SIG-M5 (cell line): ENCODE data around the gene TRAPPC6A.

Experiments used
- DNase-seq: peaks from one replicate; lab custom pipeline; 2025; lab: John Stamatoyannopoulos, UW

TRAPPC6A gene

GRCh38 chr19:45163156-45163555 lies 14.9 kb downstream of the TRAPPC6A start:
- DNase-seq: no peak

DNA sequence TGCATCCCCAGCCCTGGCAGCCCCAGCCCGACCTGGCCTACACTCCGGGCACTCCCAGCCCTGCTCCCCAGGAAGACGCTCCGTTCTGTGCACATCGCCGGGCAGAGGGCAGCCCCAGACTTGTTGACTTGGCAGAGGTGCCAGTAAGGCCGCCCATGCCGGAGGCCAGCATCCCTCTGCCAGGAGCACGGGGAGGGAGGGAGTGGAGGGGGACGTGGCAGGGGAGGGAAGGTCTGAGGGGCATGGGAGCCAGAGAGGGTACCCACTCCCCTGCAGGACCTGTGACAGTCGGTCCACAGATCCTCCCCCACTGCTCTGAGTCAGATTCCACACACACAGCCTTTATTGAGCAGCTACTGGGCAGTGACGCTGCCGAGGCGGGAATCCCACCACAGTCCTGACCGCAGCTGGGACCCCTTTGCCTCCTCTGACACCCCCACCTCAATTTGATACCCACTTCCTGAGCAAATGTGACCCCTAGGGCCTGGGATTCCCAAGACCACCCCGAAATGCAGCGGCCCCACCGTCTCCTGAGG lies 15.4 kb downstream of the TRAPPC6A start:
- no peak for DNase-seq

DNA sequence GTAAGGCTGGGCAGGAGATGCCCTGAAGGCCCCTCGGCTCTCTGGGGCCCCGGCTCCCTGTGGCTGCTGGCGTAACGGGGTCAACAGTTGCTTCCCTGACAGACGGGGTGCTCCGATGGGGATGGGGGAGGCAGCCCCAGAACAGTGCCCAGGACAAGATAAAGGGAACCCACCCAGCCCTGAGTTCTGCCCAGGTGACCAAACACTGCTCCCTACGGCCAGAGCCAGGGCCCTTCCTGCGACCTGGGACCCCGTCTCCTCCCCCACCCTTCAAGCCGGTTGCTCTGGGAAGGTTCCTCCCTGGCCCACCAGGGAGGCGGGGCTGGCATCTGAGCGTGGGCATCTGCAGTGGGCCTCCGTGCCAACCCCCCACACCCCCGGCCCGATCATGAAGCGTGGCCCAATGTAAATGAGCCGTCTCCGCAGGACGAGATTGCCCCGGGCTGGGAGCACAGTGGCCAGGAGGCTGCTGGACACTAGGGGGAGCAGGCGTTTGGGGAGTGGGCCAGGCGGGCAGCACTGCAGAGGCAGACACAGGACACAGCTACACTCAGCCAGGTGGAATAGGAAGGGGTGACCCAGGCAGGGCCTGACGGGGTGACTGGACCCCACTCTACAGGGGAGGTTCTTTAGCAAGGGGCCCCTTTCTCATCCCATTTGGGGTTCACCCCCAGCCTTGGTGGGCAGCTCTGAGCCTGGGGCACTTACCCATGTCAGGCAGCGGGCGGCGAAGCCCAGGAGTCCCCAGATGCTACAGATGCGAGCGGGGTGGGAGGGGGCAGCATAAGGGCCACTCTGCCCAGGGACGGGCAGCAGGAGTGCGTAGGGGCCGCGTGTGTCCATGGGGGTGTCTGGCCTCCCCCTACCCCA lies 16.1 kb downstream of the TRAPPC6A start:
- DNase-seq: no peak

DNA sequence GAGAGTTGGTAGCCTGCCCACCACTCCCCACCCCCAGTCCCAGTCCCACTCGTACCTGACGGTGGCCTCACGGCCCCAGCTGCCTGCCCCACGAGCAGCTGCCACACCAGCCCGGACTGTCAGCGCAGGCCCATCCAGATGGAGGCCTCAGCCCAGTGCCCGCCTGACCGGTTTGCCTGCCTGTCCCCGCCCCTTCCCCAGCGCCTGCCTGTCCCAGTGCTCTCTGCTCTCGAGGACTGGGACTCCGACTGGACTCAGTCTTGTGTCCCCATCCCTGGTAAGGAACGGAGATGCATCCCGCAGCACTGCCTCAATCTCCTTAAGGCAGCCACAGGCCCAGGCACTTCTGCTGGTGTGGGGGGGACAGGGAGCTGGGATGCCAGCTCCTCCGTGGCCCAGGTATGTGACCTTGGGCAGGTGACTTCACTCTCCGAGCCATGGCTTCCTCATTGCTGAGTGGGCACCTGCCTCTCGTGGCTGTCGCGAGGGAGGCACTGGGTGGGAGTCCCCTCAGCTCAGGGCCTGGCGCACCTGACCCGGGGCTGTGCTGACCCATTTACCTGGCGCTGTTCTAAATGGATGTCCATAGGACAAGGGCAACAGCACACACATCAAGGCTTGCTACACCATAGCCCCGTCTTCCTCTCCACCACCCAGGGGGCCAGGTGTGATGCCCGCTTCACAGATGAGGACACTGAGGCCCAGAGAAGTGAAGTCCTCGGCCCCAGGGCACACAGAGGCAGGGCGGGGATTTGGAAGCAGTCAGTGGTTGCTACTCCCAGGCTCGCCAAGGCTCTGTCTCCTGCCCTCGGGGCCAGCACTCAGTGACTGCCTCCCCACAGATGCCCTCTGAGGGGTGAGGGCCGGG lies 16.9 kb downstream of the TRAPPC6A start, which contains the start of gene NKPD1:
Gene NKPD1 (minus strand): TSS at position 113 of the 868 bp plus-strand sequence. CDS start 832 bp downstream, outside the sequence.
- DNase-seq: no peak

GRCh38 chr19:45159971-45160324 lies 18.1 kb downstream of the TRAPPC6A start:
- no peak for DNase-seq

DNA sequence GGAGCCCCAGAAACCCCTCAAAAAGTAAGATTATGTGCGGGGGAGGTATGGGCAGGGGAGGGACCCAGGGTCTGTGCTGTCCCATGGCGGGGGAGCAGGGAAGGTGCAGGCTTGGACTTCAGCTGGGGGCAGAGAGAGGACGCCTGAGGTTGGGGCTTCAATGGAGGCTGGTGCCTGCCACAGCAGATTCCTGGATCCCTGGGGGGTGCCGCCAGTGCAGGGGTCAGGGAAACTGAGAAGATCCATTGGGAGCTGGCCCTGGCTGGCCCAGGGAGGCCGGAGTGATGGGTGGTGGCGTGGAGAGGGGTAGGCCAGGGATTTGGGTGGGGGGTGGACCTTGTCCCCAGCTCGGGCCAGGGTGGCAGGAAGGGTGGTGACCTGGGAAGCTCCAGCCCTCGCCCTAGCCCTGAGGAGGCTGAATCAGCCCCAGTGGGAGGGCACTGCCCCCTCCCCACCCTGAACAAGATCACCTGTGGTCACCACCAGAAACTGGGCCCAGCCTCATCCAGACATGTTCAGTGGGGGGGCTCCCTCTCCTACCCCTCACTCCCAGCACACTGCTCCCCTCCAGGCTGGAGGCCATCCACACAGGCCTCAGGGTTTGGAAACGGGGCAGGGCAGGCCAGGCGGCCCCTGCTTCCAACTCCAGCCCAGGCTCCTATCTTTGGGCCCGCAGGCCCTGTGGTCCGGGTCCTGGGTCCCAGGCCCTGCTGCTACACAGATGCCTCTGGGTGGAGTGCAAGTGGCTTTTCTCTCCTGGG lies 18.6 kb downstream of the TRAPPC6A start:
- DNase-seq: no peak

DNA sequence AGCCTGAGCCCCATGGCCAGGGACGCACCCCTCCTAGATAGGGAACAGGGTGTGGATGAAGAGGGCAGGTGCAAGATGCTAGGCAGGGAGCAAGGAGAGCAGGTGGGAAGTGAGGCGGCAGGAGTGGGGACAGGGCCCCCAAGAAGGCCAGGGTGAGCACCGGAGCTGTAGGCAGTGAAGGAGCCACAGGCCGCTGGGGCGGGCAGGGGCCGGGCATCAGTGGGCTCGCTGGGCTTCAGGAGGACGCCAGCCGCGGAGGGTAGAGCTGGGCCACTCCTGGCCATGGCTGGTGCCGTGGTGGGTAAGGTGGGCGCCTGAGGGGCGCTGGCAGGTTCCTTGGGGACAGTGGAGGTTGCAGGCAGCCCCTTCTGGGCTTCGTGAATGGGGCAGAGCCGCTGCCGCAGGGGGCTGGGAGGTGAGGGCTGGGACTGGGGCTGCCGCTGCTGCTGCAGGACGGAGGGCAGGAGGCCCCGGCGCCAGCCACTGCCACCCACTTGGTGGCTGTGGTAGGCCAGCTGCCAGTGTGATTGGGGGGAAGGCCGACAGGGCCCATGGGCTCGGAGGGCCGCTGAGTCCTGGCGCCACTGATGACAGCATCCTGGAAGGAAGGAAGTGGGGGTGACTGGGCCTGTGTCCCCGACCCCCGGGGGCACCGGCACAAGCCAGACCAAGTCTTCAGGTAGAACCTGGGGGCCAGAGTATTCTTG lies 19.4 kb downstream of the TRAPPC6A start:
- DNase-seq: no peak

DNA sequence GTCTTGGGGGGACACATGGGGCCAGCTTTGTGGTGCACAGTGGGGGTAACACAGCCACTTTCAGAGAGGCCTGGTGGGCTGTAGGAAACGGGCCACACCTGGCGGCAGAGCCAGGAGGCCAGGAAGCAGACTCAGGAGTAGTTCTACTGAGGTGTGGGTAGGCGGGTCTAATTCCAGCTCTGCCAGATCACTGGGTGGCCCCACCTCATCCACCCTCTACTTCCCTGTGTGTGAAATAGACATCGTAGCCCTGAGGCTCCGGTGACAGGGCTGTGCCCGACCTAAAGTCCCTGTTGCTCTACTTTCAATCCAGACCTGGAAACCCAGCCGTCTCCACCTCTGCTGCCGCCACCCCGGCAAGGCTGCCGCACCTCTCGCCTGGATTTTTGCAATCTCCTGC lies 21.3 kb downstream of the TRAPPC6A start:
- DNase-seq: no peak

DNA sequence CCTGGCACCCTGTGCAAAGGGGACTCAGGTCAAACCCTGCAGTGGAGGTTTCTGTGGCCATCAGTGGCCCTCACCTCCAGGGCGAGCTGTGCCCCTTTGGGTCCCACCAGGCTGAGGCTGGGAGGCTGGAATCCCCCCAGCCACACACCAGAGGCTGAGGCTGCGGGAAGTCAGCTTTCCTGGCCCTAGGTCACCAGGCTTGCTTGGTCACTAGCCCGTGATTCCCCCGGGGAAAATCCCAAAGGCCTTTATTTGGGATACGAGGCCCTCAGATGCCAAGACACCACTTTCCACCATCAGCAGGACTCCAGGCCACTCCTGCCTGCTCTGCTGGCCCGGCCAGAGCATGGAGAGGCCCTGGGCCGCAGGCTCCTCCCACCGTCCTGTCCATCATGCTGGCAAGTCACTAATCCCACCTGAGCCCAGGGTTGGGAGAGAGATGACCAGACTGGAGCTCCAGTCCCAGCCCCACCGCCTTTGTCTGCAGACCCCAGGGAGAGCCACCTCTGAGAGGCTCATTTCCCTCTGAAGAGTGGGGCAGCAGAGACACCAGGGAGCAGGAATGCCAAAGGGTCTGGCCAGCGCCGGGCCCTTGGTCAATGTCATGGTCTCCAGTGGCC lies 21.9 kb downstream of the TRAPPC6A start:
- DNase-seq: no peak

DNA sequence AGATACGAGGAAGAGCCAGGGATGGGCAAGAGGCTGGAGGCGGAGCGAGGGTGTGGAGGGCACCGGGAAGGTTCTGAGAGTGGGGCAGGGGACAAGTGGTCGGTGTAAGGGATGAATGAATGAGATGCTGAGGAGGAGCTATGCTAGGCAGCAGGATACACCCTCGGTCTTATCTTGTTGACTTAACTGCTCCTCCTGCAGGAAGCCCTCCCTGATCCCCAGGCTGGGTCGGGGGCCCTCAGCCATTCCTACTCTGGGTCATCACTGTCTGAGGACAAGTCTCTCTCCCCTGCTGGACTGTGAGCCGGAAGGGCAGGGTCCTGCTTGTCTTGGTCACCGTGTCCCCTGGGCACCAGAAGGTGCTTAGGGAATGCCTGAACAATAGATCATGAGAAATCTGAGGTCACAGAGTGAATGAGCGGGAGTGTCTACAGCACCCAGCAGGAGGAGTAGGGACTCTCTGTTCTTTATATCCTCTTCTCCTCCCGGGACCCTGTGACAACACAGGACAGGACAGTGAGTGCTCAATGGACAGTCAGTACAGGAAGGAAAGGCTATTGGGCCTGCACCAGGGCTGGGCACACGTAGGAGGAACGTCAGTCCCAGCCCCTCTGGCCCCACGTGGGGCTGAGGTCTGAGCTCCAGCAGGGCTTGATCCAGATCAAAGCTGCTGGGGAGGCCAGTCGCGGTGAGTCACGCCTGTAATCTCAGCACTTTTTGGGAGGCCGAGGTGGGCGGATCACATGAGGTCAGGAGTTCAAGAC lies 23.8 kb downstream of the TRAPPC6A start:
- DNase-seq: no peak

DNA sequence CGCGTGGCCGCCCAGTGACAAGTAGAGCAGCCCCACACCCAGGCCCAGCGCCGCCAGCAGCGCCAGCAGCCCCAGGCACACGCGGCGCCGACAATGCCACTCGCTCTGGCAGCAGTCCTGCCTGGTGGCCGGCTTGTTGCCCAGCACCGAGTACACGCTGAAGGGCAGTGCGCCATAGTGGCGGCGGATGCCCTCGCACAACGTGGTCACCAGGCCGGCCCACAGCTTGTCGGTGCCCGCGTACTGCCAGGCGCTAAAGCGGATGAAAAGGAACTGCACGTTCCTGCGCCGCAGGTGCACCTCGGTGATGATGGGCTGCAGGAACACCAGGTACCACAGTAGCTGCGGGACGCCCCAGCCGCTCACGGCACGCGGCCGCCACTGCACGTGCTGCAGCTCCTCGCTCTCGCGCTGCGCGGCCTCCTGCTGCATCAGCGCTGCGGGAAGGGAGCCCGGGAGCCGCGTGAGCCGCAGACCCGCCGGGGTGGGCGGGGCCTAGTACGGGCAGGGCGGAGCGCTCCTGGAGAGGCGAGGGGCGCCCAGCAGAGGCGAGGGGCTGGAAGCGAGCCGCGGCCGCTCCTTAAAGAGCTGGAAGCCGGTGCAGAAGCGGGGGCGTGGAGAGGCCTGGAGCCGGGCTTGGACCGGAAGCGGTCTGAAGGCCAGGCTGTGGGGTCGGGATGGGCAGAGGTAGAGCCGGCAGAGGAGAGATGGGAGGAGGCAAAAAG lies 24.5 kb downstream of the TRAPPC6A start:
- no peak for DNase-seq

DNA sequence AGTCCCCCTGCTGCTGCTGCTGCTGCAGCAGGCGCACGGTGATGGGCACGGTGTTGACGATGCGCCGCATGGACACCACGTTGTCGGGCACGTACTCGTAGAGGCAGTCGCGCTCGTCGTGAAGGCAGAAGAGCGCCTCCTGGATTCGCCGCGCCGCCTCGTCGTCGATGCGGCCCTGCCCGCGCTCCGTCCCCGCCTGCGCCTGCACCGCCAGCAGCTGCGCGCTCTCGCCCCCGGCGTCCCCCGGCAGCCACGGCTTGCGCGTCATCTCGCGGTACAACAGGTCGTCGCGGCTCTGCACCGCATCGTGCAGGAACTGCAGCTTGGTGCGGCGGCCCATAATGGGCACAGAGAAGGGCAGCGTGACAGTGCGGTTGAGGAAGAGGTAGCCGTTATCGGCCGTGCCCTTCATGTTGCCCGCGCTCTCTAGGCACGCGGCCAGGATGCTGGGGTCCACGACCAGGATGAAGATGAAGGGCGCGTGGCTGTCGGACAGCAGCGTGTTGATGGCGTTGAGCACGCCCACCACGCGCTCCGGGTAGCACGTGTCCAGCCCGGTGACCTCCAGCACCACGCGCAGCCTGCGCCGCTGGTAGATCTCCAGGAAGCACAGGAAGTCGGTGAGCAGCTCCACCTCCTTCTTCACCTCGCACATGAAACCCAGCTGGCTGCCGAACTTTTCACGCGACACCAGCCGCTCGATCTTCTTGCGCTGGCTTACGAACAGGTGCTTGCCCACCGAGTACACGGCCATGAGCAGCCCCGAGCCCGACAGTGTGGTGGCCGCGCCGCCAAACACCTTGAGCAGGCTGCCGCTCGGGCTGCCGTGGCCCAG lies 25.3 kb downstream of the TRAPPC6A start:
- DNase-seq: no peak

GRCh38 chr19:45151821-45152503 lies 26.1 kb downstream of the TRAPPC6A start:
- DNase-seq: no peak

- no peak for DNase-seq
These were observed 26.7 kb downstream of the TRAPPC6A start for GRCh38 chr19:45151320-45151719.

DNA sequence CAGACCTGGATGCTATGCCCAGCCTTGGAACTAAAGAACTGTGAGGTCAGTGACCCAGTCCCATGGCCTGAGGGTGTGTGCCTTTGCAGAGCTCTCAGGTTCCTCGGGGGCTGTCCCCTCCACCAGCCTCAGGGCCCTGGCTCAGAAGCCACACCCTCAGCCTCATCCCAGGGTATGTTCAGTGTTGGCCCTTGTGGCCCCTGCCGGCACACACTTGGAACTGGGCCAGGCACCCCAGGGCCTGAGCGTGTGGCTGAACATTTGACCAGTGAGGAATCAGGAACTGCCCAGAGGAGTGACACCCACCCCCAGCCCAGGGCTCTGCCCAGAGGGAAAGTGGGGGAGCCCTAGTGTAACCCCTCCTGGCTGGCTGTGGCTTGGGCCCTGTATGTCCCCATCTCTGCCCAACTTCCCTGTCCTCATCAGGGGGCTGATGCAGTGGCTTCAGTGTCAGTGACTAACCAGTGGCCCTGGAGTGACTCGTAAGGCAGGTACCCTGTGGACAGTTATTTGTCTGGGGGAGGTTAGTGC lies 27.2 kb downstream of the TRAPPC6A start:
- DNase-seq: no peak

DNA sequence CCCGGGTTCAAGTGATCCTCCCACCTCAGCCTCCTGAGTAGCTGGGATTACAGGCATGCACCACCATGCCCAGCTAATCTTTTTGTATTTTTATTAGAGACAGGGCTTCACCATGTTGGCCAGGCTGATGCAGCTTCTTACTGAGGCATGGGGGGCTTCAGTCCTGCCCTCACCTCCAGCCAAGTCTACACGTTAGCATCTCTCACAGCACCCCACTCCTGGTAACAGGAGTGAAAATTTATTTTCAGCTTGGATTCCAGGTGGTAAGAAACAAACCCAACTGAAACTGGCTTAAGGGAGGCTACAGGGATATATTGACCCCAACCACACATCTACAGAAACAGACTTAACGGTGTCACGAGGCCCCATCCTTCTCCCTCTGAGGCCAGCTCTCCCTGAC lies 27.9 kb downstream of the TRAPPC6A start:
- DNase-seq: no peak

- DNase-seq: no peak
These were observed 28.9 kb downstream of the TRAPPC6A start for GRCh38 chr19:45149129-45149528.
